Right atrium auricular region (tissue), 2 donors: ENCODE results near the gene SESN1. TPM values are rescaled to one million over a fixed set of nuclear protein-coding genes. Genes with fewer than 3 reads are reported as not detected.

Experiments used
- DNase-seq: peaks from one replicate; pipeline ENCODE4 v3.0.0-alpha.2; 2019; ENCODE audit warnings: low spot score
- H3K27ac ChIP-seq, 2 donors: fragments of 200-600 bp; sonication (generic); 1 replicate in 1 of 2; 2 replicates in 1 of 2; pipeline ENCODE4 v1.5.1; 2016 to 2019
- H3K27me3 ChIP-seq, 2 donors: fragments of 200-600 bp; sonication (generic); one replicate each; pipeline versions ENCODE4 v1.5.1 to v1.6.0; 2017 to 2019
- H3K36me3 ChIP-seq: fragments of 200-600 bp; sonication (generic); one replicate; pipeline ENCODE4 v1.5.1; 2016
- H3K4me1 ChIP-seq, 2 donors: fragments of 200-600 bp; sonication (generic); one replicate each; pipeline versions ENCODE4 v1.5.1 to v1.6.0; 2017 to 2019
- H3K4me3 ChIP-seq, 2 donors: fragments of 200-600 bp; sonication (generic); 1 replicate in 1 of 2; 2 replicates in 1 of 2; pipeline ENCODE4 v1.5.1; 2017 to 2019; ENCODE audit warnings: mild to moderate bottlenecking in 1 of 2, moderate library complexity in 1 of 2
- H3K9me3 ChIP-seq, 2 donors: fragments of 200-600 bp; sonication (generic); one replicate each; pipeline ENCODE4 v1.5.1; 2019
- CTCF ChIP-seq, 2 donors: fragments of 200-600 bp; sonication (generic); IDR thresholded peaks; one replicate each; pipeline ENCODE4 v1.5.1; 2019; ENCODE audit warnings: antibody characterized with exemption in 2 of 2
- total RNA-seq, 2 donors: library from RNA; depleted of rRNA; stranded (reverse); fragments of >200 nt; gene quantifications; one replicate each; pipeline ENCODE4 v1.1.0, GENCODE V29; 2016

Gene SESN1
- total RNA-seq, 2 donors from 2014 or later = 35.1 to 55.7 TPM

DNA sequence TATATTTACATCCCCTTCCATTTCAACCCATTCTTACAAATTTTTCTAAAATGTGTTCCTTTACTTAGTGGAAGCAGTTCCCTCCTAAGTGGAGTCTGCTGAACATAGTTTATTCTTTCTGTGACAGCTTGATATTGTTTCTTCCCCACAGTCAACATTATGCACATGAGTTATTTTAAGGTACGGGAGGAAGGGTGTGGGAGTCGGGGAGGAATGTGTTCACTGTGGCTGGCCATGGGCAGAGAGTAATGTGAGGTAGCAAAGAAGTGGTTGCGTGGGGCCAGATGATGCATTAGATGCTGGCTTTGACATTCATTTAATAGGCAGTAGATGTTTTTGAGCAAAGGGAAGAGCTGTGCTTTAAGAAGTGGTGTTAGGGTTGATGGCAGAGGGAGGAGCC, 148.0 kb downstream of the SESN1 start:
- peaks cover 0 to 80% of the 10 kb centered on the region in 2 donors for H3K4me1 ChIP-seq
- H3K36me3 ChIP-seq = no peaks in the 10 kb centered on the region
- DNase-seq = no peak
- H3K4me3 ChIP-seq = no peak overlapping the region
- no peaks in the 10 kb centered on the region for H3K9me3 ChIP-seq
- TF ChIP-seq CTCF (IDR thresholded peaks at IDR 0.05) = no peak
- H3K27me3 ChIP-seq = no peaks in the 10 kb centered on the region
- peak overlapping the region; percentile 85 to 96 for H3K27ac ChIP-seq

DNA sequence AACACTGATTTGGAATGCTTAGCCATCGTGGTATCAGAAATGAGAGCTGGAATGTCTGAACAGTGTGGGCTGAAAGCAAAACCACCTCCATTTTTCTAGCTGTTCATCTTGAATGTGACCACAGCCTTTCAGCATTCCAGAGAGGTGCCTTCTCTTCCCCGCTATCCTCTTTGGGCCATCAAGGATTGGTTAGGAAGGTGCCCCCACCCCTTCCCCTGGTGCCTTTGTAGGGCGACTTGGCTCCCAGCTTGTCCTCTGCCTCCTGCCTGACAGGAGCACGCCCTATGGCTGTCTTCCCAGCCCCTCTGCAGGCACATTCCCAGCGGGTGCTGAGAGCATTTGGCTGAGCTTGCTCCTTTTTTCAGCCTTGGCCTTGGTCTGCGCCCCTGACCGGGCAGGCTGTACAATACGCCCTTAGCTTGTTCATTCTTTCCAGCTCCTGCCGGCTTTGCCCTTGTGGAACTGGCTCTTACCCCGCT, 148.9 kb downstream of the SESN1 start:
- no peaks in the 10 kb centered on the region for H3K36me3 ChIP-seq
- peaks cover 0 to 80% of the 10 kb centered on the region in 2 donors for H3K4me1 ChIP-seq
- H3K4me3 ChIP-seq = no peak overlapping the region
- no peak for TF ChIP-seq CTCF (IDR thresholded peaks at IDR 0.05)
- H3K27me3 ChIP-seq = no peaks in the 10 kb centered on the region
- no peaks in the 10 kb centered on the region for H3K9me3 ChIP-seq
- DNase-seq = peak; percentile 87
- peak overlapping the region; percentile 85 to 96 for H3K27ac ChIP-seq

GRCh38 chr6:108944707-108945680, 149.7 kb downstream of the SESN1 start:
- Histone ChIP-seq H3K27ac (peak overlapping the region; percentile 85 to 96), H3K4me1 (peaks cover 0 to 85% of the 10 kb centered on the region in 2 donors), H3K4me3 (no peak overlapping the region), H3K36me3 (no peaks in the 10 kb centered on the region), H3K27me3 (no peaks in the 10 kb centered on the region), H3K9me3 (no peaks in the 10 kb centered on the region)
- DNase-seq = peak; percentile 84
- TF ChIP-seq CTCF (IDR thresholded peaks at IDR 0.05) = no peak

DNA sequence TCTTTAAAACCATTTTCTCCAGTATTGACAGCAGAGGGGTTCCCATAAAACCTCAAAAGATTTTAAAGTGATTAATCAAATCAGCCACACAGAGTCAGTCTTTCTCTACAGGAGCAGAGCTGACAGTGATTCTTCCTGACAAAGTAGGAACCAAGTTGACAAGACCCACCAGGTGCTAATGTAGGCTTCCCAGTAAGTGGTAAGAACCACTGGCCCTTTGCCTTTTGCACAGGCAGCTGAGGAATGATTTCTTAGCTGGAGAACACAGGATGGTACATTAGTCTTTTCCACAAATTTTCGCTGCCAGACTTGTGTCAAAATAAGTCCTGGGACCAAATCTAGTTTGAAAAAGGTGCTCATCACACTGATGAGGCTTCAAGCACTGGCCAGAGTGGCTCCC, 150.6 kb downstream of the SESN1 start:
- Histone ChIP-seq H3K4me1 (peaks cover 0 to 85% of the 10 kb centered on the region in 2 donors), H3K9me3 (no peaks in the 10 kb centered on the region)

More for the DNA sequence above, 150.6 kb downstream of the SESN1 start:
- peak overlapping the region; percentile 85 to 96 for H3K27ac ChIP-seq
- H3K27me3 ChIP-seq = no peaks in the 10 kb centered on the region
- H3K4me3 ChIP-seq = no peak overlapping the region
- H3K36me3 ChIP-seq = no peaks in the 10 kb centered on the region
- TF ChIP-seq CTCF (IDR thresholded peaks at IDR 0.05) = no peak
- no peak for DNase-seq
